Fibroblast of lung (primary cell): Measurements from ENCODE around the gene HOXD4.

Experiments
- CTCF ChIP-seq, 2 donors: IDR thresholded peaks in 1 of 2; conservative IDR thresholded peaks in 1 of 2; 1 replicate in 1 of 2; 2 replicates in 1 of 2; pipeline ENCODE4 v1.5.1; 2011 to 2012; ENCODE audit warnings: low read length in 2 of 2, control low read depth in 1 of 2, inconsistent platforms in 1 of 2, low read depth in 1 of 2, mild to moderate bottlenecking in 1 of 2
- EZH2 ChIP-seq: IDR thresholded peaks from 2 replicates; pipeline ENCODE4 v1.5.1; 2012; ENCODE audit warnings: low read length, control low read depth, mild to moderate bottlenecking; ENCODE audit errors: missing control alignments

GRCh38 chr2:176149939-176150583 is 1.3 kb upstream of the HOXD4 start:
- TF ChIP-seq EZH2 (no peak), CTCF (conservative IDR thresholded peaks at IDR 0.05 in 1 of 2, IDR thresholded peaks at IDR 0.05 in 1 of 2; ENCODE audit: low read depth in 1 of 2, low read length in 2 of 2) (no peak)
